ENCODE results near the gene MYH8.

DNA sequence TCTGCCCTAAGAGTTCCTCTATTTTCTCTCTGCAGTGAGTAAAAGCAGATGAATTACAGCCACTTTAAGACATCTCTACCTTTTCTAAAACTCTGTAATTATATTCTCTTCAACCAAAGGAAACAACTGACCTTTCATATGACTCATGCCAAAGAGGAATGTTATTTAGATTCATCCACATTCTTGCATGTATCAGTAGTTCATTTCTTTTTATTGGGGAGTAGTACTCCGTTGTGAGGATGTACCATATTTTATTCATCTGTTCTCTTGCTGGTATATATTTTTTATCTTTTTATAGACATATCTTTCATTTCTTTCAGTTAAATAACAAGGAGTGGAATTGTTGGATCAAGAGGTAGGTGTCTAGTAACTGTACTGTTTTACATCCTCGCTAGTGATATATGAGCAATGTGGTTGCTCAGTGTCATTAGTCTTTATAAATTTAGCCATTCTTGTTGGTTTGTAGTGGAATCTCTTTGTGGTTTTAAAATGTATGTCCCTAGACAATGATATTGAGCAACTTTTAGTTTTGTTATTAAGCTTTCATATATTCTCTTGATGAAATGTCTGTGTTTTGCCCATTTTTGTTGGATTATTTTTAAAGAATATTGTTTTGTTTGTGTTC, 7.8 kb upstream of the MYH8 start:
- TF ChIP-seq, protein P1, sequence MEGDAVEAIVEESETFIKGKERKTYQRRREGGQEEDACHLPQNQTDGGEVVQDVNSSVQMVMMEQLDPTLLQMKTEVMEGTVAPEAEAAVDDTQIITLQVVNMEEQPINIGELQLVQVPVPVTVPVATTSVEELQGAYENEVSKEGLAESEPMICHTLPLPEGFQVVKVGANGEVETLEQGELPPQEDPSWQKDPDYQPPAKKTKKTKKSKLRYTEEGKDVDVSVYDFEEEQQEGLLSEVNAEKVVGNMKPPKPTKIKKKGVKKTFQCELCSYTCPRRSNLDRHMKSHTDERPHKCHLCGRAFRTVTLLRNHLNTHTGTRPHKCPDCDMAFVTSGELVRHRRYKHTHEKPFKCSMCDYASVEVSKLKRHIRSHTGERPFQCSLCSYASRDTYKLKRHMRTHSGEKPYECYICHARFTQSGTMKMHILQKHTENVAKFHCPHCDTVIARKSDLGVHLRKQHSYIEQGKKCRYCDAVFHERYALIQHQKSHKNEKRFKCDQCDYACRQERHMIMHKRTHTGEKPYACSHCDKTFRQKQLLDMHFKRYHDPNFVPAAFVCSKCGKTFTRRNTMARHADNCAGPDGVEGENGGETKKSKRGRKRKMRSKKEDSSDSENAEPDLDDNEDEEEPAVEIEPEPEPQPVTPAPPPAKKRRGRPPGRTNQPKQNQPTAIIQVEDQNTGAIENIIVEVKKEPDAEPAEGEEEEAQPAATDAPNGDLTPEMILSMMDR (IDR thresholded peaks at IDR 0.05) = no peak
- TF ChIP-seq TCF7 (CRISPR knock-in tag; IDR thresholded peaks at IDR 0.05; ENCODE audit: low read depth) (no peak), ELF4 (CRISPR knock-in tag; IDR thresholded peaks at IDR 0.05; ENCODE audit: low read depth) (no peak), SMAD3 (CRISPR knock-in tag; IDR thresholded peaks at IDR 0.05; ENCODE audit: borderline replicate concordance) (no peak), SP1 (CRISPR knock-in tag; conservative IDR thresholded peaks at IDR 0.05) (no peak), CREB1 (CRISPR knock-in tag; IDR thresholded peaks at IDR 0.05) (no peak), ETV6 (CRISPR knock-in tag; IDR thresholded peaks at IDR 0.05) (no peak), JUN (CRISPR knock-in tag; IDR thresholded peaks at IDR 0.05) (no peak), GRHL2 (CRISPR knock-in tag; IDR thresholded peaks at IDR 0.05; ENCODE audit: insufficient replicate concordance, severe bottlenecking) (no peak)
- TF ChIP-seq, protein P2, sequence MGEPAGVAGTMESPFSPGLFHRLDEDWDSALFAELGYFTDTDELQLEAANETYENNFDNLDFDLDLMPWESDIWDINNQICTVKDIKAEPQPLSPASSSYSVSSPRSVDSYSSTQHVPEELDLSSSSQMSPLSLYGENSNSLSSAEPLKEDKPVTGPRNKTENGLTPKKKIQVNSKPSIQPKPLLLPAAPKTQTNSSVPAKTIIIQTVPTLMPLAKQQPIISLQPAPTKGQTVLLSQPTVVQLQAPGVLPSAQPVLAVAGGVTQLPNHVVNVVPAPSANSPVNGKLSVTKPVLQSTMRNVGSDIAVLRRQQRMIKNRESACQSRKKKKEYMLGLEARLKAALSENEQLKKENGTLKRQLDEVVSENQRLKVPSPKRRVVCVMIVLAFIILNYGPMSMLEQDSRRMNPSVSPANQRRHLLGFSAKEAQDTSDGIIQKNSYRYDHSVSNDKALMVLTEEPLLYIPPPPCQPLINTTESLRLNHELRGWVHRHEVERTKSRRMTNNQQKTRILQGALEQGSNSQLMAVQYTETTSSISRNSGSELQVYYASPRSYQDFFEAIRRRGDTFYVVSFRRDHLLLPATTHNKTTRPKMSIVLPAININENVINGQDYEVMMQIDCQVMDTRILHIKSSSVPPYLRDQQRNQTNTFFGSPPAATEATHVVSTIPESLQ (CRISPR knock-in tag; IDR thresholded peaks at IDR 0.05) = no peak
- TF ChIP-seq, protein P3, sequence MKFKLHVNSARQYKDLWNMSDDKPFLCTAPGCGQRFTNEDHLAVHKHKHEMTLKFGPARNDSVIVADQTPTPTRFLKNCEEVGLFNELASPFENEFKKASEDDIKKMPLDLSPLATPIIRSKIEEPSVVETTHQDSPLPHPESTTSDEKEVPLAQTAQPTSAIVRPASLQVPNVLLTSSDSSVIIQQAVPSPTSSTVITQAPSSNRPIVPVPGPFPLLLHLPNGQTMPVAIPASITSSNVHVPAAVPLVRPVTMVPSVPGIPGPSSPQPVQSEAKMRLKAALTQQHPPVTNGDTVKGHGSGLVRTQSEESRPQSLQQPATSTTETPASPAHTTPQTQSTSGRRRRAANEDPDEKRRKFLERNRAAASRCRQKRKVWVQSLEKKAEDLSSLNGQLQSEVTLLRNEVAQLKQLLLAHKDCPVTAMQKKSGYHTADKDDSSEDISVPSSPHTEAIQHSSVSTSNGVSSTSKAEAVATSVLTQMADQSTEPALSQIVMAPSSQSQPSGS (CRISPR knock-in tag; IDR thresholded peaks at IDR 0.05; ENCODE audit: borderline replicate concordance, low read depth) = no peak
- TF ChIP-seq, protein P4, sequence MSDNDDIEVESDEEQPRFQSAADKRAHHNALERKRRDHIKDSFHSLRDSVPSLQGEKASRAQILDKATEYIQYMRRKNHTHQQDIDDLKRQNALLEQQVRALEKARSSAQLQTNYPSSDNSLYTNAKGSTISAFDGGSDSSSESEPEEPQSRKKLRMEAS (CRISPR knock-in tag; IDR thresholded peaks at IDR 0.05) = no peak
- TF ChIP-seq, protein P5, sequence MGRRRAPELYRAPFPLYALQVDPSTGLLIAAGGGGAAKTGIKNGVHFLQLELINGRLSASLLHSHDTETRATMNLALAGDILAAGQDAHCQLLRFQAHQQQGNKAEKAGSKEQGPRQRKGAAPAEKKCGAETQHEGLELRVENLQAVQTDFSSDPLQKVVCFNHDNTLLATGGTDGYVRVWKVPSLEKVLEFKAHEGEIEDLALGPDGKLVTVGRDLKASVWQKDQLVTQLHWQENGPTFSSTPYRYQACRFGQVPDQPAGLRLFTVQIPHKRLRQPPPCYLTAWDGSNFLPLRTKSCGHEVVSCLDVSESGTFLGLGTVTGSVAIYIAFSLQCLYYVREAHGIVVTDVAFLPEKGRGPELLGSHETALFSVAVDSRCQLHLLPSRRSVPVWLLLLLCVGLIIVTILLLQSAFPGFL (CRISPR knock-in tag; IDR thresholded peaks at IDR 0.05; ENCODE audit: borderline replicate concordance) = no peak

Measured in WTC11 (cell line).